OCI-LY7 (cell line): Measurements from ENCODE around the gene CCL15. TPM values are rescaled to one million over a fixed set of nuclear protein-coding genes. Genes with fewer than 3 reads are reported as not detected.
"Not testable (repeated sequence)": the region's sequence is repeated elsewhere in the genome, so short reads cannot be mapped to it uniquely, and the experiment has no call there.

Experiments used
- BruUV-seq: library from RNA; stranded (reverse); fragments of 400-500 nt; replicated peaks from 2 replicates; lab custom pipeline; 2021; lab: Mats Ljungman, UMichigan
- CTCF ChIA-PET: fragments of 300-600 bp; sonication (Branson Sonifier 250); formaldehyde crosslinking; loops from one replicate; lab custom pipeline; 2022; ENCODE audit warnings: antibody characterized with exemption; ENCODE audit not compliant: unreplicated experiment; lab: Charles Lee
- POLR2A ChIA-PET: fragments of 300-600 bp; sonication (Branson Sonifier 250); formaldehyde crosslinking; loops from one replicate; lab custom pipeline; 2022; ENCODE audit warnings: antibody characterized with exemption; lab: Charles Lee
- DNase-seq: peaks from one replicate; pipeline ENCODE4 v3.0.0-alpha.2; 2015; ENCODE audit warnings: low spot score
- H2AFZ ChIP-seq: fragments of 200-600 bp; sonication (generic), shearing (Covaris generic); 2 replicates; pipeline ENCODE4 v1.6.1; 2014; ENCODE audit warnings: mild to moderate bottlenecking, antibody characterized with exemption, low read length, moderate library complexity
- H3K27ac ChIP-seq: fragments of 200-600 bp; sonication (generic); 2 replicates; pipeline ENCODE4 v1.5.1; 2014; ENCODE audit warnings: mixed run types, low read depth, mild to moderate bottlenecking, moderate library complexity, low read length, inconsistent platforms; ENCODE audit not compliant: poor library complexity, severe bottlenecking
- H3K36me3 ChIP-seq: fragments of 200-600 bp; sonication (generic); 2 replicates; pipeline ENCODE4 v1.6.1; 2014; ENCODE audit warnings: mild to moderate bottlenecking, antibody characterized with exemption, low read length, moderate library complexity, mixed read lengths; ENCODE audit not compliant: insufficient read depth
- H3K4me1 ChIP-seq: fragments of 200-600 bp; sonication (generic); 2 replicates; pipeline ENCODE4 v1.5.1; 2014; ENCODE audit warnings: mild to moderate bottlenecking, low read length; ENCODE audit not compliant: insufficient read depth, poor library complexity, severe bottlenecking
- H3K4me2 ChIP-seq: fragments of 200-600 bp; sonication (generic); 2 replicates; pipeline ENCODE4 v1.6.1; 2014; ENCODE audit warnings: mild to moderate bottlenecking, low read length
- H3K4me3 ChIP-seq: fragments of 200-600 bp; sonication (generic); 2 replicates; pipeline ENCODE4 v1.5.1; 2014; ENCODE audit warnings: mild to moderate bottlenecking, low read depth, low read length; ENCODE audit not compliant: poor library complexity, severe bottlenecking
- H3K79me2 ChIP-seq: fragments of 200-600 bp; sonication (generic); 2 replicates; pipeline ENCODE4 v1.6.1; 2016; ENCODE audit warnings: low read depth, mild to moderate bottlenecking, low read length, moderate library complexity, mixed read lengths; ENCODE audit not compliant: insufficient read depth
- H3K9me2 ChIP-seq: fragments of 200-600 bp; sonication (generic); 2 replicates; pipeline ENCODE4 v1.6.1; 2016; ENCODE audit warnings: mild to moderate bottlenecking, low read length, mixed read lengths; ENCODE audit not compliant: insufficient read depth
- H3K9me3 ChIP-seq: fragments of 200-600 bp; sonication (generic); 2 replicates; pipeline ENCODE4 v1.6.1; 2014; ENCODE audit warnings: mild to moderate bottlenecking, mixed run types, low read length, mixed read lengths
- H4K20me1 ChIP-seq: fragments of 200-600 bp; sonication (generic); 2 replicates; pipeline ENCODE4 v1.6.1; 2014; ENCODE audit warnings: mild to moderate bottlenecking, antibody characterized with exemption, low read length, moderate library complexity, mixed read lengths; ENCODE audit not compliant: insufficient read depth
- CTCF ChIP-seq: fragments of 200-600 bp; sonication (generic); conservative IDR thresholded peaks from 2 replicates; pipeline ENCODE4 v1.5.1; 2014; ENCODE audit warnings: mild to moderate bottlenecking, antibody characterized with exemption, low read length, moderate library complexity, mixed read lengths
- EZH2phosphoT487 ChIP-seq: fragments of 200-600 bp; sonication (generic); IDR thresholded peaks from 2 replicates; pipeline ENCODE4 v1.6.1; 2018; ENCODE audit warnings: low read depth, borderline replicate concordance, mild to moderate bottlenecking, mixed run types, antibody characterized with exemption, low read length, moderate library complexity, mixed read lengths
- intact Hi-C: fragments of 100-400 bp; cut with micrococcal nuclease; formaldehyde crosslinking; loops from one replicate; pipeline ENCODE4 v1.10.0; 2022; ENCODE audit not compliant: unreplicated experiment
- total RNA-seq, 2 experiments: library from RNA; depleted of rRNA in 1 of 2; stranded (reverse); fragments of >200 nt in 1 of 2; shearing (Covaris generic) in 1 of 2; gene quantifications; 2 replicates each; pipeline ENCODE4 v1.2.3, GENCODE V29; 2014 to 2022

The CCL15 gene
- total RNA-seq, 2 experiments from 2014 or later: not detected

GRCh38 chr17:36000732-36001109 lies 632 bp downstream of the CCL15 start:
- H4K20me1 ChIP-seq: no peaks in the 10 kb centered on the region
- POLR2A ChIA-PET: interaction anchor here (1.3 kb wide), 1 partner anchor 27 kb away, joined by 8 read pairs; no protein-coding TSS in a partner anchor
- CTCF ChIA-PET: no interaction called here
- H2AFZ ChIP-seq: no peak overlapping the region
- no peak overlapping the region for H3K27ac ChIP-seq
- no TSS peak for BruUV-seq
- H3K4me3 ChIP-seq: no peak overlapping the region
- intact Hi-C loops: no loop called here
- TF ChIP-seq EZH2phosphoT487: no peak
- TF ChIP-seq CTCF: no peak
- no peaks in the 10 kb centered on the region for H3K4me1 ChIP-seq
- DNase-seq: no peak
- no peak overlapping the region for H3K4me2 ChIP-seq
- no peaks in the 10 kb centered on the region for H3K79me2 ChIP-seq
- no peaks in the 10 kb centered on the region for H3K36me3 ChIP-seq
- H3K9me2 ChIP-seq: no peaks in the 10 kb centered on the region
- no peaks in the 10 kb centered on the region for H3K9me3 ChIP-seq

- Histone ChIP-seq H2AFZ (no peak overlapping the region), H3K79me2 (no peaks in the 10 kb centered on the region), H3K36me3 (no peaks in the 10 kb centered on the region), H3K9me3 (no peaks in the 10 kb centered on the region), H3K4me3 (no peak overlapping the region), H4K20me1 (no peaks in the 10 kb centered on the region), H3K4me2 (no peak overlapping the region), H3K27ac (no peak overlapping the region), H3K4me1 (no peaks in the 10 kb centered on the region), H3K9me2 (no peaks in the 10 kb centered on the region)
- intact Hi-C loops: no loop called here
- ChIA-PET CTCF (no interaction called here), POLR2A (no interaction called here)
- no peak for TF ChIP-seq CTCF
- TF ChIP-seq EZH2phosphoT487: no peak
- DNase-seq: no peak
- BruUV-seq: no TSS peak
Observed at GRCh38 chr17:35998756-35999155, 2.6 kb downstream of the CCL15 start.

GRCh38 chr17:35998018-35998545 lies 3.3 kb downstream of the CCL15 start:
- intact Hi-C loops: no loop called here
- TF ChIP-seq EZH2phosphoT487 (no peak), CTCF (no peak)
- no peaks in the 10 kb centered on the region for H4K20me1 ChIP-seq
- no peak overlapping the region for H3K4me2 ChIP-seq
- H3K36me3 ChIP-seq: no peaks in the 10 kb centered on the region
- no peak overlapping the region for H3K27ac ChIP-seq
- no peaks in the 10 kb centered on the region for H3K9me3 ChIP-seq
- no peaks in the 10 kb centered on the region for H3K79me2 ChIP-seq
- DNase-seq: no peak
- H3K4me1 ChIP-seq: no peaks in the 10 kb centered on the region
- H3K9me2 ChIP-seq: no peaks in the 10 kb centered on the region
- POLR2A ChIA-PET: no interaction called here
- no TSS peak for BruUV-seq
- CTCF ChIA-PET: no interaction called here
- no peak overlapping the region for H3K4me3 ChIP-seq
- no peak overlapping the region for H2AFZ ChIP-seq

- H3K79me2 ChIP-seq, H3K9me2 ChIP-seq, H3K4me3 ChIP-seq, H4K20me1 ChIP-seq, DNase-seq, POLR2A ChIA-PET, H3K4me1 ChIP-seq, H3K36me3 ChIP-seq, intact Hi-C loops, BruUV-seq, H3K9me3 ChIP-seq, H3K4me2 ChIP-seq, H2AFZ ChIP-seq, CTCF ChIA-PET, H3K27ac ChIP-seq: not testable (repeated sequence)
Observed at GRCh38 chr17:35995346-35995745, 6.0 kb downstream of the CCL15 start.
